Activated gamma-delta T cell treated with anti-CD3 and anti-CD28 coated beads, Interleukin-2, amount 50 U/mL, for 16 hours (primary cell): ENCODE measurements around the gene TAOK1.

ENCODE experiments used
- DNase-seq: peaks from one replicate; pipeline ENCODE4 v3.0.0-alpha.2; 2020; ENCODE audit warnings: low read depth

TAOK1 gene

GRCh38 chr17:29379084-29379991 is 10.8 kb upstream of the TAOK1 start:
- no peak for DNase-seq

GRCh38 chr17:29383686-29384085 is 6.5 kb upstream of the TAOK1 start:
- DNase-seq: no peak

- no peak for DNase-seq
Observed at GRCh38 chr17:29384901-29385300, 5.3 kb upstream of the TAOK1 start.

GRCh38 chr17:29386760-29387159 is 3.4 kb upstream of the TAOK1 start:
- DNase-seq: no peak

GRCh38 chr17:29388937-29389336 is 1.2 kb upstream of the TAOK1 start:
- no peak for DNase-seq

- DNase-seq: no peak
Observed at GRCh38 chr17:29390851-29391631, 878 bp downstream of the TAOK1 start.

GRCh38 chr17:29393436-29393835 is 3.3 kb downstream of the TAOK1 start:
- DNase-seq: no peak

GRCh38 chr17:29394761-29395160 is 4.6 kb downstream of the TAOK1 start:
- no peak for DNase-seq

GRCh38 chr17:29396066-29396465 is 5.9 kb downstream of the TAOK1 start:
- DNase-seq: no peak

- no peak for DNase-seq
Observed at GRCh38 chr17:29399634-29400033, 9.5 kb downstream of the TAOK1 start.

- DNase-seq: no peak
Observed at GRCh38 chr17:29400818-29401217, 10.7 kb downstream of the TAOK1 start.

GRCh38 chr17:29401258-29401657 is 11.1 kb downstream of the TAOK1 start:
- no peak for DNase-seq

- DNase-seq: no peak
Observed at GRCh38 chr17:29407856-29408255, 17.7 kb downstream of the TAOK1 start.

- DNase-seq: no peak
Observed at GRCh38 chr17:29409963-29410362, 19.8 kb downstream of the TAOK1 start.

GRCh38 chr17:29412780-29413565 is 22.8 kb downstream of the TAOK1 start:
- no peak for DNase-seq

GRCh38 chr17:29420128-29420527 is 30.0 kb downstream of the TAOK1 start:
- DNase-seq: no peak

- DNase-seq: no peak
Observed at GRCh38 chr17:29430275-29430674, 40.1 kb downstream of the TAOK1 start.

GRCh38 chr17:29433541-29433940 is 43.4 kb downstream of the TAOK1 start:
- DNase-seq: no peak

- no peak for DNase-seq
Observed at GRCh38 chr17:29434550-29434949, 44.4 kb downstream of the TAOK1 start.

- no peak for DNase-seq
Observed at GRCh38 chr17:29442451-29442850, 52.3 kb downstream of the TAOK1 start.

GRCh38 chr17:29443041-29443739 is 53.0 kb downstream of the TAOK1 start:
- DNase-seq: no peak

GRCh38 chr17:29444589-29444988 is 54.4 kb downstream of the TAOK1 start:
- DNase-seq: no peak
